Activated CD4-positive, alpha-beta T cell treated with anti-CD3 and anti-CD28 coated beads, Interleukin-10, Interleukin-2, amounts not matched to agents 100 ng/mL and 50 ng/mL, durations not matched to agents 16 hours and 8 hours (primary cell): Measurements from ENCODE around the gene ITGB1.
"Not testable (repeated sequence)": the region's sequence is repeated elsewhere in the genome, so short reads cannot be mapped to it uniquely, and the experiment has no call there.

ENCODE experiments used
- DNase-seq: peaks from one replicate; pipeline ENCODE4 v3.0.0-alpha.2; 2020

ITGB1 gene

DNA sequence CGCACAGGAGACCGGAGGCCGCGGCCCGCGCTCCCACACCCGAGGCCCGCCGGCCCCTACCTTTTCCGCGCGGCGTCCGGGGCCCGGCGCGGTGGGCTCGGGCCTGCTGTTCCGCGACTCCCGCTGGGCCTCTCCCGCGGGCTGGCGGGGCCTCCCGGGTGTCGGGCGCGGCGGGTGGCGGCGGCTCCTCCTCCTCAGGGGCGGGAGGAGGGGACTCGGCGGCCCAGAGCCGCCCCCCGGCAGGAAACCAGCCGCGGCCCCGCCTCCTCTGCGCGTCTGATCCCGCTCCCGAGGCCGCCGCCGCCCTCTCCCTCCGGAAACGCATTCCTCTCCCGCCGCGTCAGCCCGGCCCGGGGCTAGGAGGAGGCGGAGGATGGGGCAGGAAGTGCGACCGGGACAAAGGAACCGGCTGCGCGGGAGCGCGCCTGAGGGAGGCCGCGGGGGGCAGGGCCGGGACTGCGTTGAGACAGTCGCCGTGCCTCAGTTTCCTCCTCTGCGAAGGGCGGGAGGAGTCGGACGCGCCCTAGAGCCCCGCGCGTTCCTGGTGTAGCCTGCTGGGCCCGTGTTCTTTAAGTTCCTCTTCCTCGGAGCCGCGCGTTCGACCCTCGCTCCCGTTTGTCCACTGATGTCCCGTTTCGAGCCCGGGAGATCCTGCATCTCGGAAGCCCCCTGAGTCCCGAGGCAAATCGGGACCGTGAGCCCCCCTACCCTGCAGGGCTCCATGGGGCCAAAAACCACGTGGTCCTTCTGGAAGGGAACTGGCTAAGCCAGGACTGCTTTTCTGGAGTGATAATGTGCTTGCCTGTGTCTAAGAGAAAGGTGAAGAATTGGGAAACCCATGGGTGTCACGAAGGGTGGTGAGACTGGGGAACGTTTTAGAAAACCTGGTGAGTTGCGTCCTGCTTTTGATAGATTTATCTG, at the start of gene ITGB1:
Gene ITGB1, minus strand, starts transcription at position 146 of the 921 bp plus-strand sequence. CDS start 22,672 bp downstream, outside the sequence.
- DNase-seq, result peak; percentile 91

- no peak for DNase-seq
These were observed 48.4 kb upstream of the ITGB1 start for GRCh38 chr10:33006342-33006887.

GRCh38 chr10:33005322-33006301, 47.6 kb upstream of the ITGB1 start:
- peak; percentile 76 for DNase-seq

DNA sequence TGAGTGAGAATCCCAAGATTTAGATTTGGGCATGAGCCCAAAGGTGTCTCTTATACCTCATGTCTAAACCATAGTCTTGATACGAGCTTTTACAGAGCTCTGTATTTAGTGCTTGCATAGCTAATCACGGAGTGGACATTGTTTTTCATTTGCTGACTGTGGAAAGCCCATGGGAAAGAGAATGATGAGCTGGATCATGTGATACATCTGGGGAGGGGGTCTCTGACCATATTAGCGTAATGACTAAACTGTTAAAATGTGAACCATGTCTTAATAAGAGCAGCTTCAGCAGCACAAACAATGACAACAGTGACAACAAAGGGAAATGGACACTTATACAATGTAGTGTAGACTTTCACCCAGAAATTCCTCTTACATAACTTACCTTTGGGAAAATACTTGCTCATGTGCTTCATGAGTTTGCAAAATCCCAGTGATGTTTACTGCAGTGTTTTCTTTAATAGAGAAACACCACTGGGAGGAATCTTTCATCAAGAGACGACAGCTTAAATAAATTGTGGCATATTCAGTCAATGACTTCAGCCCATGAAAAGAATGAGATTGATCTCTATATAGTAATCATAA, 44.0 kb upstream of the ITGB1 start:
- DNase-seq, result no peak

DNA sequence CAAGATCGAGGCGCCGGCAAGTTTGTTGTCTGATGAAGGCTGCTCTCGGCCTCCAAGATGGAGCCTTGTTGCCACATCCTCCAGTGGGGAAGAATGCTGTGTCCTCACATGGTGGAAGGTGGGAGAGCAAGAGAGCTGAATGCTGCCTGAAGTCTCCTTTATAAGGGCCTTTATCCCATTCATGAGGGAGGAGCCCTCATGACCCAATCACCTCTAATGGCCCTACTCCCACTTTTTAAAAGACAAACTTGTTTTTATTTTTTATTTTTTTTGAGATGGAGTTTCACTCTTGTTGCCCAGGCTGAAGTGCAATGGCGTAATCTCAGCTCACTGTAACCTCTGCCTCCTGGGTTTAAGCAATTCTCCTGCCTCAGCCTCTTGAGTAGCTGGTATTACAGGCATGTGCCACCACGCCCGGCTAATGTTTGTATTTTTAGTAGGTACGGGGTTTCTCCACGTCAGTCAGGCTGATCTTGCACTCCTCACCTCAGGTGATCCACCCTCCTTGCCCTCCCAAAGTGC, 40.1 kb upstream of the ITGB1 start:
- not testable (repeated sequence) for DNase-seq

- no peak for DNase-seq
These were observed 37.7 kb upstream of the ITGB1 start for GRCh38 chr10:32995751-32996150.

DNA sequence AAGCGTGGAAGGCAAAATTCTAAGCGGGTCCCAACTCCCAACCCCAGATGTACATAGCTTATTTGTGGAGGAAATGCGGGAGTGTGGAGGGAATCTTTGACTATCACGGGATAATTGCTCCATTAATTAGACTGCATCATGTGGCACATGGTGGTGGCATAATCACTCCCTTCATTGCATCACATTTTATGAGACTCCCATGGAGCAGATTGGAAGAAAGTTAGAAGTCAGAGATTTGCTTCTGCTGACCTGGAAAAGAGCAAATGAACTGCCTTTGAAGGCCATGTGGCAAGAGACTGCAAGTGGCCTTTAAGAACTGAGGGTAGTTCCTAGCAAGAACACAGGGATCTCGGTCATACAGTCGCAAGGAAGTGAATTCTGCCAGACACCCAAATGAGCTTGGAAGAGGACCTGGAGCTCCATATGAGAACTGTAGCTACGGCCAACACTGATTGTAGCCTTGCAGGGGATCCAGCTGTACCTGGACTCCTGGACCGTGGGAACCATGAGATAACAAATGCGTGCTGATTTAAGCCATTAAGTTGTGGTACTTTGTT, 37.1 kb upstream of the ITGB1 start:
- DNase-seq, result no peak

- not testable (repeated sequence) for DNase-seq
These were observed 36.6 kb upstream of the ITGB1 start for GRCh38 chr10:32994632-32995031.

GRCh38 chr10:32992310-32992709, 34.3 kb upstream of the ITGB1 start:
- DNase-seq, result not testable (repeated sequence)

DNA sequence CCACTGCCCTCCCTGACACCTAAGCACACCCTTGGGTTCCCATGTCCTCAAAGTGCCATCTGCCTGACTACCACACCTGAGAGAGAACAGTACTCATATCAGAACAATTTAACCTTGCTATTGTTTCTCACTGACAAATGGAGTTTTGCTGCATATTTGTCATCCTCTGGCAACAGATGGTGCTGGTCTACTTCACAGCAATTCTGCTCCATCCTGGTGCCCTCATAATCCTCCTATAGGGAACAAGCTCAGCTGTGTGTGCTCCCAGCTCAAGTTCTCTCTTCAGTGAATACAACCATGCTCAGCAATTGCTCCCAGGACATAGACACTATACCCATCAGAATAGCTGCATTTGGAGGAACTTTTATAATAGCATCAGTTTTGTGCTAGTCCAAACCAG, 32.8 kb upstream of the ITGB1 start:
- DNase-seq, result no peak

DNA sequence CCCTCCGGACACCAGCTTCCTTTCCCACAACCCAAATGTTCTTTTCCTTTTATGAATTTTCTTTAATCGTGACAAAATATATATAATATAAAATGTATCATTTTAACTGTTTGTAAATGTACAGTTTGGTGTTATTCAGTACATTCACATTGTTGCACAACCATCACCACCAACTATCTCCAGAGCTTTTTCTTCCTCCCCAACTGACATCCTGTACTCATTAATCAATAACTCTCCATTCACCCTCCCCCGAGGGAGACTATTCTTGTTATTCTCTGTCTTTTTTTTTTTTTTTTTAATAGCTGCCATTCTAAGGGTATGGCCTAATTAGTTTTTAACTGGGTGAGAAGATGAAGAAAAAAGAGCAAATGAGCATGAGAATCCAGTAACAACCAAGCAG, 30.6 kb upstream of the ITGB1 start:
- no peak for DNase-seq

GRCh38 chr10:32987172-32987571, 29.1 kb upstream of the ITGB1 start:
- DNase-seq, result no peak

GRCh38 chr10:32985775-32986350, 27.8 kb upstream of the ITGB1 start:
- DNase-seq, result no peak

DNA sequence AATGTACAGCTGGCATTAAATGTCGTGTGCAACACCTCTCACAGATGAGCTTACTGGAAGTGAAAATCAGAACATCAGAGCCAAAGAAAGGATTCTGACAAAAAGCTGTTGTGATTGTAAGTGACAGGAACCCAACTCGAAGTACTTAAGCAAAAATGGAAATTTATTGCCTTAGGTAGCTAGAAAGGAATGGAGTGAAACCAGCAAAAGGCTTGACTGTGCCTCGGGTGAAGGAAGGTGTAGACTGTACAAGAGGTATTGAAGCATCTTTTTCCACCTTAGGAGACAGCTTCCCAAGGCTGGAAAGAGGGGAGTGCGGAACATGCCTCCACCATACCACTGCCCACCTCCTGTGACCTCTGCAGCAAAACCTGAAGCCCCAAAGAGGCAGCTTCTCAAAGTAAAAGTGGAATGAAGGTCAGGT, 27.3 kb upstream of the ITGB1 start:
- DNase-seq, result no peak

- no peak for DNase-seq
These were observed 26.1 kb upstream of the ITGB1 start for GRCh38 chr10:32984003-32984600.

GRCh38 chr10:32982911-32983909, 25.2 kb upstream of the ITGB1 start:
- peak; percentile 42 for DNase-seq

GRCh38 chr10:32982293-32982709, 24.3 kb upstream of the ITGB1 start:
- no peak for DNase-seq

DNA sequence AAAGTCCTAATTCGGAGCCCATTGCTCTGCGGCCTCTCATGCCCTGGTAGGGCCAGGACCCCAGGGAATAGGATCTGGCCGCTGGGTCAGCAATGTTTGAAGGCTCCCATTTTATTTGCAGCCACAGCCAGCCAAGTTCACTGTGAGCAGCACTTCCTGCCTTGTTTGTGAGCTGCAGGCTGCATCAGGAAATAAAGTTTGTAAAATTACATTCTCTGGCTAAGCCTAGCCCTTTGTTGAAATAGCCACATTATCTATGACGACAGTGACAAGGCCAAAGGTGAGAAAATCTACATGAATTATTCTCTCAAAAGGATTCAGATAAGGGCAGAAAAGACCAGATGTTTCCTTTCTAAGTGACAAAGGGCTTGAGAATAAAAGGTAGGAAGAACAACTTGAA, 23.7 kb upstream of the ITGB1 start:
- no peak for DNase-seq

- DNase-seq, result peak; percentile 93
These were observed 22.8 kb upstream of the ITGB1 start for GRCh38 chr10:32980558-32981468.
